T-helper 1 cell treated with Interleukin-12 subunit alpha and Interleukin-12 subunit beta and Interleukin-4 antibody, amounts not matched to agents 30 ng/mL and 1 ng/mL, for 36 hours (primary cell): ENCODE data around the gene SRSF7. TPM values are rescaled to one million over a fixed set of nuclear protein-coding genes. Genes with fewer than 3 reads are reported as not detected.
"Not testable (repeated sequence)": the region's sequence is repeated elsewhere in the genome, so short reads cannot be mapped to it uniquely, and the experiment has no call there.

Source experiments
- intact Hi-C: fragments of 100-400 bp; cut with micrococcal nuclease; formaldehyde crosslinking; loops from one replicate; pipeline ENCODE4 v1.15.1; 2024
- total RNA-seq: library from RNA; stranded (reverse); gene quantifications from 2 replicates; pipeline ENCODE4 v1.2.3, GENCODE V29; 2022

Gene SRSF7
- total RNA-seq, 1 donor from 2014 or later, result 272 TPM

- intact Hi-C loops, result loop anchor here (10.0 kb wide), 2 partner anchors 1601 to 1671 kb away; partner anchors contain the start of genes EIF2AK2, GPATCH11 and HEATR5B
Observed at GRCh38 chr2:38755891-38756290, 4.7 kb upstream of the SRSF7 start.

GRCh38 chr2:38754506-38754905 is 3.3 kb upstream of the SRSF7 start:
- intact Hi-C loops, result loop anchor here (5.0 to 10.0 kb wide), 3 partner anchors 1522 to 1670 kb away; partner anchors contain the start of genes CEBPZ, EIF2AK2, GPATCH11 and HEATR5B

GRCh38 chr2:38754049-38754448 is 2.9 kb upstream of the SRSF7 start:
- intact Hi-C loops, result loop anchor here (5.0 to 10.0 kb wide), 3 partner anchors 1522 to 1669 kb away; partner anchors contain the start of genes CEBPZ, EIF2AK2, GPATCH11 and HEATR5B

GRCh38 chr2:38751596-38752410 is 642 bp upstream of the SRSF7 start:
- intact Hi-C loops, result loop anchor here (1.0 to 10.0 kb wide), 13 partner anchors 11 to 1667 kb away; partner anchors contain the start of genes ATL2, CEBPZ, DHX57 and EIF2AK2

DNA sequence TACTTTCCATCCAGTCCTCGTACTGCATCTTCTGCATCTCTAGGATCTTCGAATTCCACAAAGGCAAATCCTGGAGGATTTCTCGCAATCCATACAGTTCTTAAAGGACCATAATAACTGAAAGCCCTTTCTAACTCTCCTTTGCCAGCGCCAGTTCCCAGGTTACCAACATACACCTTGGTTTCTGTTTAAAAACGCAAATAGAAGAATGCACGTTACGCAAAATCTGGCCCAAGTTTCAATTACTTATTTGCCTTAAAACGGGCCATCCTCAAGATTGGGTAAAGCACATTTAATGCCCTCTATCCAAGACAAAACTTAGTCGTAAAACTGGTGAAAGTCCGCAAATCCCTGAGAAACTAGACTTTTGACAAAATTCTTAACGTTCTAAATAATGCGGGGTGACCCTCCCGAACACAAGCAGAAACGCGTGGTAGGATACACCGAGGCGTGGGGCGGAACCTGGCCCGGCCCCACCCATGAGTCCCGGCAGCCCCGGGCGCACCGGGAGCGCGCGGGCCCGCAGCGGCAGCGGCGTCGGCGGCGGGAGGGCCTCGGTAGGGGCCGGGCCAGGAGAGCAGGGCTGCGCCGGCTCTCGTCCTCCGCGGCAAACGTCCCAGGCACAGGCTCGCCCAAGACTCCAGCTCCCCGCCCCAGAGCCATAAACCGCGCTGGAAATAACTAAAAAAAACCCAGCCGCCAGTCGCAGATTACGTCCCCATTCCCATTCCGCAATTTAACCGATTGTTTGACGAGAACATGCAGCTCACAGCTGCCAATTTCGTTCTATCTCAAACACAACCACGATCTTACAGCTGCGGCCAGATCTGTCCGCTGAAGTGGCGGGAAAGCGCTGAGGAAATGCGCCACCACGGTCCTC is 910 bp downstream of the SRSF7 start:
- intact Hi-C loops, result loop anchor here (2.0 to 10.0 kb wide), 5 partner anchors 49 to 1665 kb away; partner anchors contain the start of genes CEBPZ, EIF2AK2, GPATCH11 and HEATR5B

- intact Hi-C loops, result loop anchor here (1.0 kb wide), 1 partner anchor 8 kb away; no protein-coding TSS in a partner anchor
Observed at GRCh38 chr2:38748943-38749804, 2.0 kb downstream of the SRSF7 start.

- intact Hi-C loops, result no loop called here
Observed at GRCh38 chr2:38748391-38748790, 2.8 kb downstream of the SRSF7 start.

- intact Hi-C loops, result no loop called here
Observed at GRCh38 chr2:38747819-38748218, 3.3 kb downstream of the SRSF7 start.

GRCh38 chr2:38747007-38747424 is 4.1 kb downstream of the SRSF7 start:
- intact Hi-C loops, result no loop called here

DNA sequence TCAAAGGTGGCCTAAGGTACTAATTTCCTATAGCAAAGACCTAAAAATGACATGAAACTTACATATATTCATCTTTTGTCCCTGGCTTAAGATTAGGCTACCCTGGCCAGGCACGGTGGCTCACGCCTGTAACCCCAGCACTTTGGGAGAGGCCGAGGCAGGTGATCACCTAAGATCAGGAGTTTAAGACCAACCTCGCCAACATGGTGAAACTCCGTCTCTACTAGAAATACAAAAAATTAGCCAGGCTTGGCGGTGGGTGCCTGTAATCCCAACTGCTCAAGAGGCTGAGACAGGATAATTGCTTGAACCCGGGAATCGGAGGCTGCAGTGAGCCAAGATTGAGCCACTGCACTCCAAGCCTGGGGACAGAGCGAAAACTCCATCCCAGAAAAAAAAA is 5.9 kb downstream of the SRSF7 start:
- intact Hi-C loops, result no loop called here

DNA sequence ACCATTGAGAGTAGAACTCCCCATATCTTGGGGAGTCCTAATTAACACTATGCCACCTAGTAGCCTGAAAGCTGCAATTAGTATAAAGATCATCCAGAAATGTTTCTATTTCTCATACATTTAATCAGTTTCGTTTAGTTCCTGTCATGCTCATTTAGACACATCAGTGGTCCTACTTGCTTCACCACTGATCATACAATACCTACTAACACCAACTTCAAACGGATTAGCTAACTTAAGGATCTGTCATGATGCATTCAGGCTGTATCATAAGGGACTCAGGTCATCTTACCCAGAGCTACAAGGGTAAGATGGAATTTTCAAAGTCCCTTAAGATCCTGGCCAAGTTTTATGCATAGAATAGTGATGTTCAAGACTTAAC is 6.8 kb downstream of the SRSF7 start:
- intact Hi-C loops, result loop anchor here (5.0 kb wide), 1 partner anchor 427 kb away; no protein-coding TSS in a partner anchor

DNA sequence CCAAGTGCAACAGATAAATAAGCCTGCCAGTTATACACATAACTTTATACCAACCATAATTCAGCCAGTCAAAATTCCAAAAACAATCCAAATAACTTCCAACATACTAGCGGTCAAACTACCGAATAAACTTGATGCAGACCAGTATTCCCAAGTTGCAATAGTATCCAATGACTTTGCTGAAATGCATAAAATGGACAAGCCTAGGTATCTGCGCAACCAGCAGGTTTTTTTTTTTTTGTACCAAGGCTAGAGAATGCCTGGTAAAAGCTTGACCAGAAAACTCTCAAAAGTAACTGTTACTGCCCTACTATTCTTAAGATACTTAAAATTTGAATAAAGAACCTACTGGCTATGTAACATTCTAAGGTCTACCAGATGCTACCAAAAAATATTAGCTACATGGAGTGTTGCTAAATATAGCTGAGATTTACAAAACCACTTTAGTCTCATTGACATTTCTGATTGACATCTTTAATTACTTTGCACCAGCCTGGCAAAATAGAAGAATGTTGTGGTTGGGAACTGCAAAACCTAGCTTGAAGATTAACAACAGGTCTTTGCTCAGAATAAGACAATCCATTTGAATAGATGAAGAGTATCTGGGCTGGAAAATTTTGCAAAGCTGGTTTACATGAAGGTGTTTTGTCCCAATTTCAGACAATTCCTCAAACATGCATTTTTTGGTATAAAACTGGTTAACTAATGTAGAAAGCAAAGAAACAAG is 7.3 kb downstream of the SRSF7 start:
- intact Hi-C loops, result loop anchor here (5.0 kb wide), 1 partner anchor 427 kb away; no protein-coding TSS in a partner anchor

GRCh38 chr2:38742797-38743559 is 8.2 kb downstream of the SRSF7 start:
- intact Hi-C loops, result loop anchor here (5.0 kb wide), 1 partner anchor 426 kb away; no protein-coding TSS in a partner anchor

- intact Hi-C loops, result loop anchor here (1.0 to 5.0 kb wide), 5 partner anchors 8 to 424 kb away; no protein-coding TSS in a partner anchor
Observed at GRCh38 chr2:38740851-38741731, 10.1 kb downstream of the SRSF7 start.

DNA sequence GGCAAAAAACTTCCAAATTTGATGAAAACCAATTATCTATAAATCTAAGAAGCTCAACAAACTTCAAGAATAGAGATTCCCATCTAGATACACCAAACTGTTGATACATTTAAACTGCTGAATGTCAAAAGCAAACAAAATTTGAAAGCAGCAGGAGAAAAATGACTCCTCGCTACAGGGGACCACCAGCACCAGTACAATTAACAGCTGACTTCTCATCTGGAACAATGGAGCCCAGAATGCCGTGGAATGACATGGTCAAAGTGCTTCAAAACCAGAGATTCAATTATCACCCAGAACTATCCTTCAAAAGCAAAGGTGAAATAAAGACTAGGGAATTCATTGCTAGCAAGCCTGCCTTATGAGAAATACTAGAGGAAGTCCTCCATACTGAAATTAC is 11.6 kb downstream of the SRSF7 start:
- intact Hi-C loops, result no loop called here

- intact Hi-C loops, result no loop called here
Observed at GRCh38 chr2:38737925-38738324, 13.2 kb downstream of the SRSF7 start.

GRCh38 chr2:38737000-38737698 is 14.0 kb downstream of the SRSF7 start:
- intact Hi-C loops, result not testable (repeated sequence)
